Muscle layer of colon (tissue), 2 donors: Measurements from ENCODE around the gene POLR2L.

Source experiments
- H3K27ac ChIP-seq: one replicate; pipeline ENCODE4 v1.7.0; 2013; ENCODE audit warnings: low read depth, mild to moderate bottlenecking, low read length, moderate library complexity
- H3K27me3 ChIP-seq, 2 donors: one replicate each; pipeline ENCODE4 v1.7.0; 2013; ENCODE audit warnings: low read length in 2 of 2, mild to moderate bottlenecking in 2 of 2; ENCODE audit not compliant: insufficient read depth in 2 of 2, control insufficient read depth in 1 of 2
- H3K36me3 ChIP-seq: one replicate; pipeline ENCODE4 v1.7.0; 2013; ENCODE audit warnings: mild to moderate bottlenecking, low read length; ENCODE audit not compliant: insufficient read depth
- H3K4me1 ChIP-seq: one replicate; pipeline ENCODE4 v1.7.0; 2013; ENCODE audit warnings: mild to moderate bottlenecking, low read length; ENCODE audit not compliant: insufficient read depth
- H3K4me3 ChIP-seq, 2 donors: one replicate each; pipeline ENCODE4 v1.7.0; 2013; ENCODE audit warnings: low read length in 2 of 2, low read depth in 1 of 2, mild to moderate bottlenecking in 1 of 2, moderate library complexity in 1 of 2
- H3K9ac ChIP-seq: one replicate; pipeline ENCODE4 v1.7.0; 2013; ENCODE audit warnings: low read length
- H3K9me3 ChIP-seq: one replicate; pipeline ENCODE4 v1.7.0; 2013; ENCODE audit warnings: mild to moderate bottlenecking, low read length
- donor health status: abdominal sarcoma.
- donor health status: Adenocarcinoma of cecum.

POLR2L gene

DNA sequence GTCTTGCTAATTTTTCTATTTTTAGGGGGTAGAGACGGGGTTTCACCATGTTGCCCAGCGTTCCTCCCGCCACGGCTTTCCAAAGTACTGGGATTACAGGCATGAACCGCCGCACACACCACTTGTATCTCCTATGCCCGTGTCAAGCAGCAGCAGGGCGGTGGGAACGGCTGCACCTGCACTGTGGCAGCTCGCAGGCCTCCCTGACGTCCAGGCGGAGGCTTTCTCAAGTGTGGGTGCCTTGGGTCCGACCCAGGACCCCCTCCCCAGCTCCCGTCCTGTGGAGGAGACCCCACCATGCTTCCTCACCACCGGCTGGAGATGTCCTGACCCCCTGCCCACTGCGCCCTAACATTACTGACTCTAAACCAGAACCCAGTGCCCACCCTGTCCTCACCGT lies 26.1 kb upstream of the POLR2L start:
- Histone ChIP-seq H3K27me3 (no peaks in the 10 kb centered on the region), H3K4me1 (no peaks in the 10 kb centered on the region), H3K4me3 (no peak overlapping the region), H3K27ac (no peak overlapping the region), H3K9me3 (no peaks in the 10 kb centered on the region), H3K9ac (no peak overlapping the region), H3K36me3 (peaks cover 9% of the 10 kb centered on the region)

DNA sequence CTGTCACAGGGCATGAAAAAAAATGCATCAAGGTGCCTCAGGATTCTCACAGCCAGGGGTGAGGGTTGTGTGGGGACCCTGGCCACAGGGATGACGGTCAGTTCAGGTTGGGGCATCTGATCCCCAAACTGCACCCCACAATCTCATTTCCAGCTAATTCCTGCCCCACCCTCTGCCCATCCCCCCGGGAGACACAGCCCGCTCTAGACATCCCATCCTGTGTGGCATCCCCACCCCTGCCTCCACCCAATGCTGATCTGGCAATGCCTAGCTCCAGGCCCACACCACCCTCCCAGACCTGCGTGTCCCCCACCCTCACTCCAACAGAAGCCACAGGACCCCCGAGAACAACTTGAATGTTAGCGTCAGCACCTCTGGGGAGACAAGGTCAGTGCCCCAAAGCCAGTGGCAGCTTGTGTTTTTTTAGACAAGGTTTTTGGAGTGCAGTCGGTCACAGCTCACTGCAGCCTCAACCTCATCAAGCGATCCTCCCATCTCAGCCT lies 25.6 kb upstream of the POLR2L start:
- Histone ChIP-seq H3K9ac (no peak overlapping the region), H3K27me3 (no peaks in the 10 kb centered on the region), H3K4me3 (no peak overlapping the region), H3K4me1 (no peaks in the 10 kb centered on the region), H3K27ac (no peak overlapping the region), H3K36me3 (peaks cover 11% of the 10 kb centered on the region), H3K9me3 (no peaks in the 10 kb centered on the region)

DNA sequence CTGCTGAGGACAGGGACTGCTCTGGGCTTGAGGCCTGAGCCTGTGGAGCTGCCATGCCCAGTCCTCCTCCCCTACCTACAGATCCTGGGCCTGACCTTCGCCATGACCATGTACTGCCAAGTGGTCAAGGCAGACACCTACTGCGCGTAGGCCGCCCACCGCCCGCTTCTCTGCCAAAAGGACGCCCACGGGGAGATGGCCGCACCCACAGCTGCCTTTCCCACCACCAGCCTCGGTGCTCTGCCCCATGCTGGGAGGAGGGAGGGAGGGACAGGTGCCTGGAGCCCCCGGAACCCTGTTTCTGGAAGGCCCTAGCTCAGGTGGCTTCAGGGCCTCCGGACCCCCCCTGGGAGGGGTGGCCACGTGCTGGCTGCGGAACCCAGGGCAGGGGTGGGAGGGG lies 24.2 kb upstream of the POLR2L start:
- H3K9me3 ChIP-seq: no peaks in the 10 kb centered on the region
- no peak overlapping the region for H3K4me3 ChIP-seq
- peaks cover 11% of the 10 kb centered on the region for H3K36me3 ChIP-seq
- peaks cover 0 to 4% of the 10 kb centered on the region in 2 donors for H3K27me3 ChIP-seq
- H3K9ac ChIP-seq: no peak overlapping the region
- no peak overlapping the region for H3K27ac ChIP-seq
- H3K4me1 ChIP-seq: no peaks in the 10 kb centered on the region

DNA sequence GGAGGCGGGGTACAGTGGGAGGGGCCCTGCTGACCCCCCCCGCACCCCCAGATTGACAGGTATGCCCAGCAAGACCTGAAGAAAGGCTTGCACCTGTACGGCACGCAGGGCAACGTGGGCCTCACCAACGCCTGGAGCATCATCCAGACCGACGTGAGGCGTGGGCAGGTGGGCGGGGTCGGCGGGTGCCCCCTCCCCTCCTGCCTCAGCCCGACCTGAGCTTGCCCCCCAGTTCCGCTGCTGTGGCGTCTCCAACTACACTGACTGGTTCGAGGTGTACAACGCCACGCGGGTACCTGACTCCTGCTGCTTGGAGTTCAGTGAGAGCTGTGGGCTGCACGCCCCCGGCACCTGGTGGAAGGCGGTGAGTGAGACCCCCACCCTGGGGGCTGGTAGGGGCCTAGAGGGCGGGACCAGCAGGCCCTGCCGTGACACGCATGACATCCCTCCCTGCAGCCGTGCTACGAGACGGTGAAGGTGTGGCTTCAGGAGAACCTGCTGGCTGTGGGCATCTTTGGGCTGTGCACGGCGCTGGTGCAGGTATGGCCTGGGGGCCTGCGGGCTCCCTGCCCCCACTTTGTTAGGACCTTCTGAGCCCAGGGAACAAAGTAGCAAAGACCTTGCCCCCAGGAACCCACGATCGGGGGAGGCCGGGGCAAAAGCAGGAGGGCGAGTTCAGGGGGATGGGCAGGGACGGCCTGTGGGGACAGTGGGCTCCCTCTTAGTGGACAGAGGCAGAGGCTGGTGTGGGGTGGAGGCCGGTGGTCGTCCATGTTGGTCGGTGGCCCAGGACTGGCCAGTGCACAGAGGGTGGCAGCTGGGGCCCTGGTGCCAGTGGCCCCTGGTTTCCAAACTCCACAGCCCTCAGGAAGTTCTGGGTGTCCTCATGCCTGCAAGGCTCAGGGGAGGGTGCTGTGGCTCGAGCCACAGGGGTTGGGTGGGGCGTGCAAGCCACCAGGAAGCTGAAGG lies 23.4 kb upstream of the POLR2L start:
- no peak overlapping the region for H3K4me3 ChIP-seq
- peaks cover 2% of the 10 kb centered on the region for H3K4me1 ChIP-seq
- H3K9ac ChIP-seq: no peak overlapping the region
- no peak overlapping the region for H3K27ac ChIP-seq
- H3K9me3 ChIP-seq: no peaks in the 10 kb centered on the region
- peaks cover 11% of the 10 kb centered on the region for H3K36me3 ChIP-seq
- H3K27me3 ChIP-seq: peaks cover 0 to 4% of the 10 kb centered on the region in 2 donors

DNA sequence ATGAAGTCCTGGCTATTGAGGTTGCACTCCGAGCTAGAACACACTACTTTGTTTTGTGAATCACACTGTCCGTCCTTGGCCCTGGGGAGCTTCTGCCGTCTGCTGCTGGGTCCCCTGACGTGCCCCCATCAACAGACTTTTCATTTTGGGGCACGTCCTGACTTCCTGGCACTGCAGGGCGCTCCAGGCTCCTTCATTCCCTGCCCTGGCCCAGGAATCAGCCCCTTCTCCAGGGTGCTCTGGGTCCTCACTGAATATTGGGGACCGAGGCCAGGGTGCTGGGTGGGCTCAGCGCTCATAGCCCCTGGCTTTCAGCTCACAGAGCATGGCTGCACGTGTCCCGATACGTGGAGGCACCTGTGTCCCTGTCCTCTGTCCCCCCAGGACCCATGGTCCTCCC lies 22.6 kb upstream of the POLR2L start:
- Histone ChIP-seq H3K36me3 (peaks cover 11% of the 10 kb centered on the region), H3K4me3 (no peak overlapping the region), H3K9ac (no peak overlapping the region), H3K4me1 (peaks cover 10% of the 10 kb centered on the region), H3K9me3 (no peaks in the 10 kb centered on the region), H3K27me3 (peaks cover 0 to 4% of the 10 kb centered on the region in 2 donors), H3K27ac (no peak overlapping the region)

DNA sequence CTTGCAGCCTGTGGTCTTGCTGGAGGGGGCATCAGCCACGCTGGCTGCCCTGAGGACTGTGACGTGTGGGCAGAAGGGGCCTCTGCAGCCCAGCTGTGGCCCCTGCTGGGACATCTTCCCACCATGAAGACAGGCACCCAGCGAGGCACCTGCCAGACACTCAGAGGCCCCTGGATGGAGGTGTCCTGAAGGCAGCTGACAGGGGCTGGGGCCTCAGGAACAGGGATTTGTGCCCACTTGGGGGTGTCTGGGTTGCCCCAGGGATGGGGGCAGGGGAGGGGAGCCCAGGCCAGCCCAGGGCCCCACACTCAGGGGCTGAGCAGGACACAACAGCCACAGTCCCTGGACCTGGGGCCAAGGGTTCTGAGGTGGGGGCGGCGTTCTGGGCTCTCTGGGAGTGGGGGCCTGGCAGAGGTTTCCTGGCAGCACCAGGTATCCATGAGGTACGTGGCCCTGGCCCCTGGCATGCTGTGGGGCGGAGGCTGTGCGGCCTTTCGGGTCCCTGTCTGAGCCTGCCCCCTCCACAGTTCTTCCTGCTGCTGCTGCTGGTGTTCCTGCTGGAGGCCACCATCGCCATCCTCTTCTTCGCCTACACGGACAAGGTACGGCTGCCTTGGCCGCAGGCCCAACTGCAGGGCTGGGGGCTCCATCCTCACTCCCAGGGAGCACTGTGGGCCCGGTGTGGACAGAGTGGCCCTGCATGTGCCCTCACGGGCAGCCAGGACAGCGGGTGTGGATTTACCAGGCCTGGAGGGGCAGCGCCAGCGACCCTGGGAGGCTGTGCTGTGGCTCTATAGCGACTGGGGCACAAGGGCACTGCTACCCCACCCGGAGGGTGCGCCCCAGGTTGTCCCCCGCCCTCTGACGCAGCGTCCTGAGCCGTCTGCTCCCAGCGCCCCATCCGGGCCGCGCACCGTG lies 21.8 kb upstream of the POLR2L start:
- no peak overlapping the region for H3K27ac ChIP-seq
- no peak overlapping the region for H3K4me3 ChIP-seq
- H3K9ac ChIP-seq: no peak overlapping the region
- H3K36me3 ChIP-seq: peaks cover 11% of the 10 kb centered on the region
- H3K4me1 ChIP-seq: peaks cover 17% of the 10 kb centered on the region
- H3K27me3 ChIP-seq: peaks cover 0 to 4% of the 10 kb centered on the region in 2 donors
- H3K9me3 ChIP-seq: no peaks in the 10 kb centered on the region

DNA sequence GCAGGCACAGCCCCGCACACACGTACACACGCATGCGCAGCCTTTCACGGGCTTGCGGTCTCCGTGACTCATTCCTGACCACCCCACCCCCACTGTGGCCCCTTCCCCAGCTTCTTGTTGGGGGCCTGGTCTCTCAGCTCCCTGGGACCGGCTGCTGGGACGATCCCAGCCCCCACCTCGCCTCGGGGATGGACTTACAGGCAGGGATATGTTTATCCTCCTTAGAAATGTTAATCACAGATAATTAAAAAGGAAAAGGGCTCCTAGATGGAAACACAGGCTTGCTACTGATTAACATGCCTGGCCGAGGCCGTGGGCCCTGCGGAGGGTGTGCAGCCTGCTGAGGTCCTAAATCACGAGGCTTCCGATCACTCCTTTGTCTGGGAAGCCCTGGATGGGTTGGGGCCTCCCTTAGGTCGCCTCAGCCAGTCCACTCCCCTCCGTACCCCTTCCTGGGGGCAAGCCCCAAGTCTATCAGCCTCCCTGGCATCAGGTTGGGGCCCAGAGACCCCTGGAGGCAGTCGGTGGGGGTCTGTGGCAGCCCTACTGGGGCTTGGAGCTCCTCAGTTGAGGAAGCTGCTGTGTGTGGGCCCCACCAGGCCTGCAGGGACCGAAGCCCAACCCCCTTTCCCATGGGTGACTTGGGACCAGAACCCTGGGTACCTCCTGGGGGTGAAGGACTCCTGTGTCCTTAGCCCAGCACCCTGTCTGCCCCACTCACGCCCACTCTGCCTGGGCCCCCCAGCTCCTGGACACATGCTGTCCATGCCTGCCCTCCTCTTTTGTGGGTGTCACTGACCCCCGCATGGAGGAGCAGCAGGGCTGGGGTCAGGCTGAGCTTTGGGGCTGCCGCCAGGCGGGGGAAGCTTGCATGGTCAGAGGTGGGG lies 20.9 kb upstream of the POLR2L start:
- no peaks in the 10 kb centered on the region for H3K9me3 ChIP-seq
- peaks cover 19% of the 10 kb centered on the region for H3K4me1 ChIP-seq
- H3K9ac ChIP-seq: no peak overlapping the region
- H3K36me3 ChIP-seq: peaks cover 6% of the 10 kb centered on the region
- H3K4me3 ChIP-seq: no peak overlapping the region
- no peak overlapping the region for H3K27ac ChIP-seq
- peaks cover 0 to 4% of the 10 kb centered on the region in 2 donors for H3K27me3 ChIP-seq

DNA sequence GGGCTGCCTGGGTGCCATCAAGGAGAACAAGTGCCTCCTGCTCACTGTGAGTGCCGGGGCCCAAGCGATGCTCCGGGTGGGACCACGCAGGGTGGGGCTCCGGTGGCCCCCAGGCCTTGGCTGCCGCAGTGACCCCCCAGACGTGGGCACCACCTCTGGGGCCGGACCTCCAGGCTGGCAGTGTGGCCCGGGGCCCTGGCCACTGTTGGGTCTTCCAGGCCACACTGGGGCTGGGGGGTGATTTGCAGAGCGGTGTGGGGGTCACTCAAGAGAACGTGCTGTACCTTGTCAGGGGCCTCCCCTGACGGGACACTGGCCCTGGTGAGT lies 20.3 kb upstream of the POLR2L start:
- H3K9ac ChIP-seq: no peak overlapping the region
- peaks cover 0 to 4% of the 10 kb centered on the region in 2 donors for H3K27me3 ChIP-seq
- H3K4me3 ChIP-seq: no peak overlapping the region
- H3K27ac ChIP-seq: no peak overlapping the region
- peaks cover 19% of the 10 kb centered on the region for H3K4me1 ChIP-seq
- no peaks in the 10 kb centered on the region for H3K9me3 ChIP-seq
- peaks cover 4% of the 10 kb centered on the region for H3K36me3 ChIP-seq

DNA sequence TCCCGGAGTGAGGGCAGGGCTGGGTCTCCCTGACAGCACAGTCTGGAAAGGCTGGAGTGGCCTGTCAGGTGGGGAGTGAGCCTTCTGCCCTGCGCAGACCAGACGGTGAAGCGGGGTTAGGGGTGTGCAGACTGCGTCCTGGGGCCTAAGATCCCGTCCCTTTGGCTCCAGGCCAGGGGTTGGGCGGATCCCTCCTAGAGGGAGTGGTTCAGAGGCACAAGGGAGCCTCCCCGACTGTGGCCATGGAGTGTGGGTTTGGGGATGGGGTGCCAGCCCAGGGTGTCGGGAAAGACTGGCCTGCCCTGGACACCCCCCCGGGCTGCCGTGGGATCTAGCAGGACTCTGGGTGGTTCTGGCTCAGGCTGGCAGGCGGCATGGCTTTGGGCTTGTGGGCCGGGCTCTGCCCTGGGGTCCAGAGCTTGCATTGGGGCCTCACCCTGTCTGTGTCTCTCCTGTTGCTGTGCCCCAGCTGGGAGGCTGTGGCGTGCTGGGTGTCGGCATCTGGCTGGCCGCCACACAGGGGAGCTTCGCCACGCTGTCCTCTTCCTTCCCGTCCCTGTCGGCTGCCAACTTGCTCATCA lies 19.8 kb upstream of the POLR2L start:
- H3K4me3 ChIP-seq: no peak overlapping the region
- H3K27me3 ChIP-seq: peaks cover 0 to 4% of the 10 kb centered on the region in 2 donors
- H3K27ac ChIP-seq: no peak overlapping the region
- H3K36me3 ChIP-seq: peaks cover 4% of the 10 kb centered on the region
- peaks cover 19% of the 10 kb centered on the region for H3K4me1 ChIP-seq
- no peak overlapping the region for H3K9ac ChIP-seq
- no peaks in the 10 kb centered on the region for H3K9me3 ChIP-seq

DNA sequence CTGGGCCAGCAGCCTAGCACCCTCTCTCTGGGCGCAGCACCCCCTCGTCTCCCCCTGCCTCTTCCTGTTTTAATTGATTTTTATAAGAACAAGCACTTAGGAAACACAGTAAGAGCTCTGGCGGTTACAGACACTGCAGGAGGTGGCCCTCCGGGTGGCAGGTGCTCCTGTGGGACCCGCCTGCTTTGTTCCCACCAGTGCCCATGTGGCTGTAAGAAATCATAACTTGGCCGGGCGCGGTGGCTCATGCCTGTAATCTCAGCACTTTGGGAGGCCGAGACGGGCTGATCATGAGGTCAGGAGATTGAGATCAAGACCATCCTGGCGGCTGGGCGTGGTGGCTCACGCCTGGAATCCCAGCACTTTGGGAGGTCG lies 18.8 kb upstream of the POLR2L start:
- Histone ChIP-seq H3K9me3 (no peaks in the 10 kb centered on the region), H3K9ac (no peak overlapping the region), H3K27ac (no peak overlapping the region), H3K4me1 (peaks cover 19% of the 10 kb centered on the region), H3K27me3 (peaks cover 0 to 4% of the 10 kb centered on the region in 2 donors), H3K36me3 (peaks cover 4% of the 10 kb centered on the region), H3K4me3 (no peak overlapping the region)
